GM12873 (cell line): Measurements from ENCODE around the gene DOCK8.

ENCODE experiments used
- TF ChIP-seq, protein P1 (sequence below): IDR thresholded peaks from 2 replicates; pipeline ENCODE4 v1.5.1; 2012; ENCODE audit warnings: low read depth, mild to moderate bottlenecking, moderate library complexity, low read length, control low read depth; ENCODE audit not compliant: insufficient read depth; ENCODE audit errors: missing control alignments

The DOCK8 gene

DNA sequence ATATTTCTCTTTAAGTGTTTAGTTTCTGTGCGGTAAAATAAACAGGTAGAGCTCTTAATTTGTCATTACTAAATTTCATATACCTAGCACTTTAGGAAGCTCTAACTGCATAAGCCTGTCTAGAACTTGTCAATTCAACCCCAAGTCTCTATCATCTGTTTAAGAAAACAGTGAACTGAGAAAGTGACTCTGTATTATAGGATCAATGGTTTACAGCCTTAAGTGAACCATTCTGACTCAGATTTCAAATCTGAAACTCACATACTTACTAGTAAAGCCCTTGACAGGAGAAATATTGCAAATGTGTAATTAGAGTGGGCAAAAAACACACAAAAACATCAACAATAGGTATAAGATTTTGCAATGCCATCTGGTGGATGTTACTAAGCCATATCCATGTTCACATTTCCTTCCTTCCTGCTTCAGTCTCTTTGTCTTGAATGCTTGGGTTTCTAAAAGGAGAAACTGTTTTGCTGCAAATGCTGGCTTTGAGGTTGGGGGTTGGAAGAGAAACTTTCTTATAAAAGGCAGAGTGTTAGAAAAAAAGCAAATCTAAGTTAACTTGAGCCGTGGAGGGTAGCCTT is 101.8 kb downstream of the DOCK8 start:
- TF ChIP-seq, protein P1, sequence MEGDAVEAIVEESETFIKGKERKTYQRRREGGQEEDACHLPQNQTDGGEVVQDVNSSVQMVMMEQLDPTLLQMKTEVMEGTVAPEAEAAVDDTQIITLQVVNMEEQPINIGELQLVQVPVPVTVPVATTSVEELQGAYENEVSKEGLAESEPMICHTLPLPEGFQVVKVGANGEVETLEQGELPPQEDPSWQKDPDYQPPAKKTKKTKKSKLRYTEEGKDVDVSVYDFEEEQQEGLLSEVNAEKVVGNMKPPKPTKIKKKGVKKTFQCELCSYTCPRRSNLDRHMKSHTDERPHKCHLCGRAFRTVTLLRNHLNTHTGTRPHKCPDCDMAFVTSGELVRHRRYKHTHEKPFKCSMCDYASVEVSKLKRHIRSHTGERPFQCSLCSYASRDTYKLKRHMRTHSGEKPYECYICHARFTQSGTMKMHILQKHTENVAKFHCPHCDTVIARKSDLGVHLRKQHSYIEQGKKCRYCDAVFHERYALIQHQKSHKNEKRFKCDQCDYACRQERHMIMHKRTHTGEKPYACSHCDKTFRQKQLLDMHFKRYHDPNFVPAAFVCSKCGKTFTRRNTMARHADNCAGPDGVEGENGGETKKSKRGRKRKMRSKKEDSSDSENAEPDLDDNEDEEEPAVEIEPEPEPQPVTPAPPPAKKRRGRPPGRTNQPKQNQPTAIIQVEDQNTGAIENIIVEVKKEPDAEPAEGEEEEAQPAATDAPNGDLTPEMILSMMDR = peak; percentile 8

DNA sequence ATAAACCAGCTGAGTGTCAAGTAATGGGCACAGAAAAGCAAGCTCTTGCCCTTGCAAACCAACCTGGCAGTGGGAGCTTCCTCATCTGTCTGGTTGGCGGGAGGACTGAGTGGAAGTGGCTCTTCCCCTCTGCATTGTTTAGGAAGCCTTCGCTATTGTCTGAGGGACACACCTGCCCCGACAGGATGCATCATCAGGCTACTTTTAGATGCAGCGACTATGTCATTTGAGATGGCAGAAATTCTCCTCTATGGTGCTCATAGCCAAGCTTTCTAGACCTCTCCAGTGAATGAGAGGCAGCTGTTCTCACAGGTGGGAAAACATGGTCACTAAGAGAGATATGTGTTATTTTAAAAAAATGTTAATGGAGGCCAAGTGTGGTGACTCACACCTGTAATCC is 104.0 kb downstream of the DOCK8 start:
- TF ChIP-seq, protein P1 = no peak

DNA sequence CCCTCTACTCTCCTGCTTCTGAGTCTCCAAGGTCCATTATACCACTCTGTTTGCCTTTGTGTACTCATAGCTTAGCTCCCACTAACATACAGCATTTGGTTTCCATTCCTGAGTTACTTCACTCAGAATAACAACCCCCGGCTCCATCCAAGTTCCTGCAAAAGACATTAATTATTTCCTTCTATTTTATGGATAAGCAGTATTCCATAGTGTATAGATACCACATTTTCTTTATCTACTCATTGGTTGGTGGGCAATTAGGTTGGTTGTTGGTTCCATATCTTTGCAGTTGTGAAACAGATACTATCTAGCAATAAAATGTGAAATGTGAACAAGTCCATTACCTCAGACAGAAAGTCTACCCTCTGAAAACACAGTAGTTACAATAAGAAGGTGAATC is 110.3 kb downstream of the DOCK8 start:
- TF ChIP-seq, protein P1 = no peak

DNA sequence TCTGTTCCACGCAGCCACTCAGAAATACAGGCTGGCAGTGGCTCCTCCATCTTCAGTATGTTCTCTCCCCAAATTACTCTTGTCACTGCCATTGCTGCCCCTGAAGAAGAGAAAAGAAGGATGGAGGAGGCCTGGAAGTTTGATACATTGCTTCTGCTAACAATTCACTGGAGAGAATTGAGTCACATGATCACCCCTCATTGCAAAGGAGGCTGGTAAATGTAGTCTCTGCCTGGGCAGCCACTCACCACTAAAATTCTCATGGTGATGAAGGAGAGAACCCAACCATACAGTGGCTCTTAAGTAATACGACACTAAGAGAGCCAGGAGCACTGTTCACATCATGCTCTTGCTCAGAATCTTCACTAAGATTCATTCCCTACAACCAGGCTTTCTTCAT is 112.0 kb downstream of the DOCK8 start:
- TF ChIP-seq, protein P1 = no peak

DNA sequence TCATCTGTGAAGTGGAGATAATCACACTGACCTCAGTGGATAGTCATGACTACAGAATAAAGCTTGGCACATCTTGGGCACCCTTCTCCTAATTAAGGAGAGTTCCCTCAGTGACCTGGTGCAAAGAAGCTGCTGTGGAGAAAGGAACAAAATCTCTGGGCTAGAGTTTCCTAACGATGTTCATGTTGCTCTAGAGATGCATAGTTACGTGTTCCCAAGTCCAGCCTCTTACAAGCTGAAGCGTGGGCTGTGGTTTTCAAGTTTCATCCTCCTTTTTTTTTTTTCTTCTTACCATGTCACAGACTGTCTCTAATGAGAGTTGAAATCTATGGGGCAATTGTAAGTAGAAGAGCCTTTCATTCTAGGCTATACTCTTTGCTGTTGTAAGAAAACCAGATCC is 113.8 kb downstream of the DOCK8 start:
- TF ChIP-seq, protein P1 = no peak

DNA sequence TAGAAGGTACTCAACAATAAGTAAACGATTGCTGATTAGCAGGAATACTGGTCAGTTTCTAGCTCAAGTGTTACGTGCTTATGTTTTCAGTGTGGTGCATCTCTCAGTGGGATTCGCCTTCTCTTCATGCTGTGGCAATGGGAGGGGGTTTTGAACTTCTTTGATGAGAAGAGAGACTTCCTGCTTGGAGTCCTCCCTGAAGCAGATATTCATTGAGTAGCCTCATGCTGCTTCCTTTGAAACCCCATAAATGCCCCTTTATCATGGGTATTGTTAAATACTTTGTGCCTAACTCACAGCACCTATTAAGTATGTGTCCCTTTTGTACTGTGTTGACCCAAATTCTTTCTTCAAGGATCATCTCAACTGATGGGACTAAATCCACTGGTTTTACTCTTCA is 116.5 kb downstream of the DOCK8 start:
- TF ChIP-seq, protein P1 = no peak

DNA sequence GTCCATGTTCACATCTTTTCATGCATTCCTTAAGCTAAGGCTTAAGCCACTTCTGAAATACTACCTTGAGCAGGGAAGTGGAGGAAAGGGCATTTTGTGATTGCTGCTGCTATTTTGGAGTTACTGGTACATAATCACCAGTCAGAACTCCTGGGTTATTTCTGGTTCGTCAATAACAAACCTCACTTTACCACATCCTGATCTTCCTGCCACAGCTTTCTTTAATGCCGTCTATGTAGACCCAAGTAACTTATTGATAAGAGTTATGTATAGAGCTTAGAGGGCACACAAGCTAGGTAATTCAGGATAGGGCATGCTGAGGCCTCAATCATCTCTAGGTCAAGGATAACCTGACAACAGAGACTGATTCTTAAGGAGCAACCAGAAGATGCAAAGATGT is 120.7 kb downstream of the DOCK8 start:
- TF ChIP-seq, protein P1 = no peak
